ENCODE measurements around the gene MAP3K13. TPM values are rescaled to one million over a fixed set of nuclear protein-coding genes. Genes with fewer than 3 reads are reported as not detected.
"Not testable (repeated sequence)": the region's sequence is repeated elsewhere in the genome, so short reads cannot be mapped to it uniquely, and the experiment has no call there.

The MAP3K13 gene
- total RNA-seq, 1 donor from 2014 or later, result 29.6 TPM

GRCh38 chr3:185382154-185382553 is 19.2 kb downstream of the MAP3K13 start:
- Mint-ChIP-seq H3K27me3 (peaks cover 3% of the 10 kb centered on the region), H3K9me3 (ENCODE audit: low read depth) (peaks cover 10% of the 10 kb centered on the region), H3K36me3 (ENCODE audit: insufficient read depth) (no peaks in the 10 kb centered on the region), H3K27ac (no peak overlapping the region), H3K4me1 (ENCODE audit: low read depth) (peaks cover 3% of the 10 kb centered on the region), H3K4me3 (ENCODE audit: low read depth) (no peak overlapping the region)
- DNase-seq (ENCODE audit: low spot score, unreplicated experiment), result no peak
- TF ChIP-seq CTCF (IDR thresholded peaks at IDR 0.05; ENCODE audit: unreplicated experiment), result no peak

- DNase-seq (ENCODE audit: low spot score, unreplicated experiment); H3K36me3 Mint-ChIP-seq (ENCODE audit: insufficient read depth); H3K27me3 Mint-ChIP-seq; H3K9me3 Mint-ChIP-seq (ENCODE audit: low read depth); H3K4me3 Mint-ChIP-seq (ENCODE audit: low read depth); H3K27ac Mint-ChIP-seq; H3K4me1 Mint-ChIP-seq (ENCODE audit: low read depth): not testable (repeated sequence)
Measured at GRCh38 chr3:185386515-185386914, 23.6 kb downstream of the MAP3K13 start.

GRCh38 chr3:185387646-185388045 is 24.7 kb downstream of the MAP3K13 start:
- H3K27me3 Mint-ChIP-seq, result no peaks in the 10 kb centered on the region
- DNase-seq (ENCODE audit: low spot score, unreplicated experiment), result no peak
- H3K36me3 Mint-ChIP-seq (ENCODE audit: insufficient read depth), result no peaks in the 10 kb centered on the region
- no peaks in the 10 kb centered on the region for H3K4me1 Mint-ChIP-seq (ENCODE audit: low read depth)
- no peak overlapping the region for H3K27ac Mint-ChIP-seq
- H3K4me3 Mint-ChIP-seq (ENCODE audit: low read depth), result no peak overlapping the region
- TF ChIP-seq CTCF (IDR thresholded peaks at IDR 0.05; ENCODE audit: unreplicated experiment), result no peak
- H3K9me3 Mint-ChIP-seq (ENCODE audit: low read depth), result peaks cover 3% of the 10 kb centered on the region

- no peaks in the 10 kb centered on the region for H3K36me3 Mint-ChIP-seq (ENCODE audit: insufficient read depth)
- no peak overlapping the region for H3K27ac Mint-ChIP-seq
- DNase-seq (ENCODE audit: low spot score, unreplicated experiment), result no peak
- TF ChIP-seq CTCF (IDR thresholded peaks at IDR 0.05; ENCODE audit: unreplicated experiment), result no peak
- H3K4me1 Mint-ChIP-seq (ENCODE audit: low read depth), result no peaks in the 10 kb centered on the region
- no peaks in the 10 kb centered on the region for H3K9me3 Mint-ChIP-seq (ENCODE audit: low read depth)
- no peak overlapping the region for H3K4me3 Mint-ChIP-seq (ENCODE audit: low read depth)
- H3K27me3 Mint-ChIP-seq, result no peaks in the 10 kb centered on the region
Measured at GRCh38 chr3:185393055-185393454, 30.1 kb downstream of the MAP3K13 start.

GRCh38 chr3:185397676-185398075 is 34.7 kb downstream of the MAP3K13 start:
- Mint-ChIP-seq H3K36me3 (ENCODE audit: insufficient read depth) (no peaks in the 10 kb centered on the region), H3K4me1 (ENCODE audit: low read depth) (peaks cover 3% of the 10 kb centered on the region), H3K27ac (no peak overlapping the region), H3K9me3 (ENCODE audit: low read depth) (no peaks in the 10 kb centered on the region), H3K27me3 (no peaks in the 10 kb centered on the region), H3K4me3 (ENCODE audit: low read depth) (no peak overlapping the region)
- no peak for DNase-seq (ENCODE audit: low spot score, unreplicated experiment)
- TF ChIP-seq CTCF (IDR thresholded peaks at IDR 0.05; ENCODE audit: unreplicated experiment), result no peak

- no peak for DNase-seq (ENCODE audit: low spot score, unreplicated experiment)
- peaks cover 9% of the 10 kb centered on the region for H3K4me1 Mint-ChIP-seq (ENCODE audit: low read depth)
Measured at GRCh38 chr3:185399737-185400667, 37.1 kb downstream of the MAP3K13 start.

More at GRCh38 chr3:185399737-185400667, 37.1 kb downstream of the MAP3K13 start:
- Mint-ChIP-seq H3K4me3 (ENCODE audit: low read depth) (no peak overlapping the region), H3K27me3 (no peaks in the 10 kb centered on the region), H3K27ac (no peak overlapping the region), H3K36me3 (ENCODE audit: insufficient read depth) (no peaks in the 10 kb centered on the region), H3K9me3 (ENCODE audit: low read depth) (no peaks in the 10 kb centered on the region)
- no peak for TF ChIP-seq CTCF (IDR thresholded peaks at IDR 0.05; ENCODE audit: unreplicated experiment)

Data from progenitor cell of endocrine pancreas (in vitro differentiated cells).